Lower lobe of right lung (tissue), 2 donors: ENCODE data around the gene CAPN13. TPM values are rescaled to one million over a fixed set of nuclear protein-coding genes. Genes with fewer than 3 reads are reported as not detected.

Experiments used
- ATAC-seq, 2 donors: fragments of 200-7000 bp; cut with Tn5 transposase; one replicate each; pipeline ENCODE4 v1.9.1; 2020 to 2022; ENCODE audit warnings: mild to moderate bottlenecking in 2 of 2, moderate library complexity in 2 of 2
- DNase-seq: peaks from one replicate; pipeline ENCODE4 v3.0.0-alpha.2; 2020
- H3K27ac ChIP-seq: fragments of 200-600 bp; one replicate; pipeline ENCODE4 v1.8.0; 2022
- H3K27me3 ChIP-seq: fragments of 200-600 bp; one replicate; pipeline ENCODE4 v1.8.0; 2022; ENCODE audit warnings: low read depth
- H3K36me3 ChIP-seq: fragments of 200-600 bp; one replicate; pipeline ENCODE4 v1.8.0; 2022; ENCODE audit warnings: mild to moderate bottlenecking
- H3K4me1 ChIP-seq: fragments of 200-600 bp; one replicate; pipeline ENCODE4 v1.8.0; 2022
- H3K4me3 ChIP-seq: fragments of 200-600 bp; one replicate; pipeline ENCODE4 v1.8.0; 2022; ENCODE audit warnings: mild to moderate bottlenecking
- H3K9me3 ChIP-seq: fragments of 200-600 bp; one replicate; pipeline ENCODE4 v1.8.0; 2022
- CTCF ChIP-seq: fragments of 200-600 bp; IDR thresholded peaks from one replicate; pipeline ENCODE4 v1.8.0; 2022; ENCODE audit warnings: antibody characterized with exemption, mild to moderate bottlenecking
- intact Hi-C: fragments of 100-400 bp; cut with DNase I; formaldehyde crosslinking; loops from one replicate; pipeline ENCODE4 v1.11.0; 2022
- total RNA-seq: library from RNA; stranded (reverse); fragmentation: NEBNext Ultra II Directional; extraction: Animal tissue kit (Norgen Biotek cat#: 25700); gene quantifications from one replicate; pipeline ENCODE4 v1.2.1, GENCODE V29; 2021
- donor health status: DM: no; HTN: yes; CAD: no; lungs with severe emphysema.

The CAPN13 gene
- total RNA-seq, 1 donor from 2014 or later: 23.0 TPM

GRCh38 chr2:30775833-30776232 is 31.4 kb downstream of the CAPN13 start:
- ATAC-seq (no peak), DNase-seq (no peak)
- TF ChIP-seq CTCF: no peak
- Histone ChIP-seq H3K27ac (no peak overlapping the region), H3K4me3 (no peak overlapping the region), H3K9me3 (no peaks in the 10 kb centered on the region), H3K36me3 (no peaks in the 10 kb centered on the region), H3K4me1 (no peaks in the 10 kb centered on the region), H3K27me3 (no peaks in the 10 kb centered on the region)
- intact Hi-C loops: no loop called here

GRCh38 chr2:30772021-30772705 is 35.1 kb downstream of the CAPN13 start:
- no peaks in the 10 kb centered on the region for H3K9me3 ChIP-seq
- no peak for DNase-seq
- no peak overlapping the region for H3K27ac ChIP-seq
- ATAC-seq: no peak
- no peaks in the 10 kb centered on the region for H3K36me3 ChIP-seq
- H3K4me3 ChIP-seq: no peak overlapping the region
- intact Hi-C loops: no loop called here
- TF ChIP-seq CTCF: no peak
- H3K4me1 ChIP-seq: no peaks in the 10 kb centered on the region
- H3K27me3 ChIP-seq: no peaks in the 10 kb centered on the region

- Histone ChIP-seq H3K4me3 (no peak overlapping the region), H3K4me1 (no peaks in the 10 kb centered on the region), H3K36me3 (no peaks in the 10 kb centered on the region), H3K9me3 (no peaks in the 10 kb centered on the region), H3K27ac (no peak overlapping the region), H3K27me3 (no peaks in the 10 kb centered on the region)
- no peak for TF ChIP-seq CTCF
- intact Hi-C loops: no loop called here
- DNase-seq: no peak
- ATAC-seq: no peak
Measured at GRCh38 chr2:30770816-30771576, 36.2 kb downstream of the CAPN13 start.

GRCh38 chr2:30769891-30770462 is 37.3 kb downstream of the CAPN13 start:
- no peaks in the 10 kb centered on the region for H3K9me3 ChIP-seq
- no peak for DNase-seq

GRCh38 chr2:30769481-30769780 is 37.8 kb downstream of the CAPN13 start:
- Histone ChIP-seq H3K27me3 (no peaks in the 10 kb centered on the region), H3K4me1 (no peaks in the 10 kb centered on the region), H3K27ac (no peak overlapping the region), H3K4me3 (no peak overlapping the region), H3K9me3 (no peaks in the 10 kb centered on the region), H3K36me3 (no peaks in the 10 kb centered on the region)
- ATAC-seq (no peak), DNase-seq (no peak)
- intact Hi-C loops: no loop called here
- no peak for TF ChIP-seq CTCF

More at GRCh38 chr2:30769891-30770462, 37.3 kb downstream of the CAPN13 start:
- Histone ChIP-seq H3K27me3 (no peaks in the 10 kb centered on the region), H3K4me1 (no peaks in the 10 kb centered on the region), H3K27ac (no peak overlapping the region), H3K4me3 (no peak overlapping the region), H3K36me3 (no peaks in the 10 kb centered on the region)
- no peak for ATAC-seq
- TF ChIP-seq CTCF: no peak
- intact Hi-C loops: no loop called here
